ENCODE measurements around the gene NAT14. TPM values are rescaled to one million over a fixed set of nuclear protein-coding genes. Genes with fewer than 3 reads are reported as not detected.

The NAT14 gene
- total RNA-seq, 1 donor from 2014 or later, result 58.2 TPM

- Mint-ChIP-seq H3K27ac (ENCODE audit: unreplicated experiment) (no peak overlapping the region), H3K27me3 (ENCODE audit: unreplicated experiment) (no peaks in the 10 kb centered on the region), H3K9me3 (ENCODE audit: unreplicated experiment) (no peaks in the 10 kb centered on the region), H3K4me3 (ENCODE audit: unreplicated experiment) (no peak overlapping the region), H3K36me3 (ENCODE audit: unreplicated experiment) (no peaks in the 10 kb centered on the region), H3K4me1 (ENCODE audit: unreplicated experiment) (peaks cover 5% of the 10 kb centered on the region)
- no peak for TF ChIP-seq CTCF (IDR thresholded peaks at IDR 0.05)
- no peak for DNase-seq (ENCODE audit: extremely low spot score, unreplicated experiment)
These were observed 15.5 kb downstream of the NAT14 start for GRCh38 chr19:55500368-55500952.

- H3K4me1 Mint-ChIP-seq (ENCODE audit: unreplicated experiment), result peaks cover 5% of the 10 kb centered on the region
- DNase-seq (ENCODE audit: extremely low spot score, unreplicated experiment), result no peak
- no peak overlapping the region for H3K4me3 Mint-ChIP-seq (ENCODE audit: unreplicated experiment)
- TF ChIP-seq CTCF (IDR thresholded peaks at IDR 0.05), result no peak
- no peak overlapping the region for H3K27ac Mint-ChIP-seq (ENCODE audit: unreplicated experiment)
- no peaks in the 10 kb centered on the region for H3K36me3 Mint-ChIP-seq (ENCODE audit: unreplicated experiment)
- no peaks in the 10 kb centered on the region for H3K27me3 Mint-ChIP-seq (ENCODE audit: unreplicated experiment)
- H3K9me3 Mint-ChIP-seq (ENCODE audit: unreplicated experiment), result no peaks in the 10 kb centered on the region
These were observed 17.4 kb downstream of the NAT14 start for GRCh38 chr19:55502197-55502952.

- H3K4me1 Mint-ChIP-seq (ENCODE audit: unreplicated experiment), result peaks cover 5% of the 10 kb centered on the region
- DNase-seq (ENCODE audit: extremely low spot score, unreplicated experiment), result no peak
- H3K27me3 Mint-ChIP-seq (ENCODE audit: unreplicated experiment), result no peaks in the 10 kb centered on the region
- H3K27ac Mint-ChIP-seq (ENCODE audit: unreplicated experiment), result no peak overlapping the region
- H3K4me3 Mint-ChIP-seq (ENCODE audit: unreplicated experiment), result peak overlapping the region; percentile 14
- H3K36me3 Mint-ChIP-seq (ENCODE audit: unreplicated experiment), result no peaks in the 10 kb centered on the region
- TF ChIP-seq CTCF (IDR thresholded peaks at IDR 0.05), result no peak
- no peaks in the 10 kb centered on the region for H3K9me3 Mint-ChIP-seq (ENCODE audit: unreplicated experiment)
These were observed 18.1 kb downstream of the NAT14 start for GRCh38 chr19:55503157-55503501.

GRCh38 chr19:55503502-55504251 lies 18.7 kb downstream of the NAT14 start:
- Mint-ChIP-seq H3K4me3 (ENCODE audit: unreplicated experiment) (peak overlapping the region; percentile 75), H3K36me3 (ENCODE audit: unreplicated experiment) (no peaks in the 10 kb centered on the region), H3K9me3 (ENCODE audit: unreplicated experiment) (no peaks in the 10 kb centered on the region), H3K27me3 (ENCODE audit: unreplicated experiment) (no peaks in the 10 kb centered on the region), H3K27ac (ENCODE audit: unreplicated experiment) (peak overlapping the region; percentile 63), H3K4me1 (ENCODE audit: unreplicated experiment) (peaks cover 5% of the 10 kb centered on the region)
- DNase-seq (ENCODE audit: extremely low spot score, unreplicated experiment), result peak; percentile 98
- peak; percentile 99 for TF ChIP-seq CTCF (IDR thresholded peaks at IDR 0.05)

GRCh38 chr19:55504252-55504603 lies 19.2 kb downstream of the NAT14 start:
- Mint-ChIP-seq H3K27me3 (ENCODE audit: unreplicated experiment) (no peaks in the 10 kb centered on the region), H3K4me3 (ENCODE audit: unreplicated experiment) (peak overlapping the region; percentile 75), H3K9me3 (ENCODE audit: unreplicated experiment) (no peaks in the 10 kb centered on the region), H3K36me3 (ENCODE audit: unreplicated experiment) (no peaks in the 10 kb centered on the region), H3K27ac (ENCODE audit: unreplicated experiment) (no peak overlapping the region), H3K4me1 (ENCODE audit: unreplicated experiment) (peaks cover 5% of the 10 kb centered on the region)
- no peak for TF ChIP-seq CTCF (IDR thresholded peaks at IDR 0.05)
- no peak for DNase-seq (ENCODE audit: extremely low spot score, unreplicated experiment)
